Adrenal gland (tissue), 5 donors: ENCODE data around the gene CHST11.

Source experiments
- POLR2A ChIP-seq, 2 donors: fragments of 450-650 bp; IDR thresholded peaks; one replicate each; pipeline ENCODE4 v1.6.1; 2017; ENCODE audit warnings: antibody characterized with exemption in 2 of 2, mild to moderate bottlenecking in 2 of 2, moderate library complexity in 1 of 2
- TF ChIP-seq, protein P1 (sequence below), 6 experiments: fragments of 450-650 bp in 4 of 6; fragments of 200-600 bp in 2 of 6; sonication (generic) in 1 of 6; IDR thresholded peaks; 1 replicate in 5 of 6; 2 replicates in 1 of 6; pipeline versions ENCODE4 v1.5.1 to v1.8.0; 2016 to 2021; ENCODE audit warnings: antibody characterized with exemption in 6 of 6, mild to moderate bottlenecking in 2 of 6, moderate library complexity in 1 of 6
- donor health status: DM: no; HTN: no; CAD: no.

DNA sequence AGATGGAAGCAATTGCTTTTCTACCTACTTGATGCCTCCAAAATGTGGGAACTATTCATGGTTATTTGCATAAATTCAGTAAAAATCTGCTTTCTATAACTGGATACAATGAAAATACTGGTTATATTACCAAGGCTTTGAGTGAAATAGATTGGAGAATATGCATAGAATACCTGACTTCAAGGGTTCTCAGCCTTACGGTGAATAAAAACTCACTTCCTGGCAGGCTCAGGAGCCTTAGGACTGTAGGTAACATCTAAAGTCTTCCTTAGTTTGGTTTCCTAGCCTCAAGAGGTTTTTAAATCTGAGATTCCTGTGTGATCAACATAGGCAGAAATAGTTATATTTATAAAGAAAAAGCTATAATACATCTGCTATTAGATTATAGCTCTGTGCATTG, 342.7 kb downstream of the CHST11 start:
- no peak for TF ChIP-seq POLR2A (IDR thresholded peaks at IDR 0.05)
- TF ChIP-seq, protein P1, sequence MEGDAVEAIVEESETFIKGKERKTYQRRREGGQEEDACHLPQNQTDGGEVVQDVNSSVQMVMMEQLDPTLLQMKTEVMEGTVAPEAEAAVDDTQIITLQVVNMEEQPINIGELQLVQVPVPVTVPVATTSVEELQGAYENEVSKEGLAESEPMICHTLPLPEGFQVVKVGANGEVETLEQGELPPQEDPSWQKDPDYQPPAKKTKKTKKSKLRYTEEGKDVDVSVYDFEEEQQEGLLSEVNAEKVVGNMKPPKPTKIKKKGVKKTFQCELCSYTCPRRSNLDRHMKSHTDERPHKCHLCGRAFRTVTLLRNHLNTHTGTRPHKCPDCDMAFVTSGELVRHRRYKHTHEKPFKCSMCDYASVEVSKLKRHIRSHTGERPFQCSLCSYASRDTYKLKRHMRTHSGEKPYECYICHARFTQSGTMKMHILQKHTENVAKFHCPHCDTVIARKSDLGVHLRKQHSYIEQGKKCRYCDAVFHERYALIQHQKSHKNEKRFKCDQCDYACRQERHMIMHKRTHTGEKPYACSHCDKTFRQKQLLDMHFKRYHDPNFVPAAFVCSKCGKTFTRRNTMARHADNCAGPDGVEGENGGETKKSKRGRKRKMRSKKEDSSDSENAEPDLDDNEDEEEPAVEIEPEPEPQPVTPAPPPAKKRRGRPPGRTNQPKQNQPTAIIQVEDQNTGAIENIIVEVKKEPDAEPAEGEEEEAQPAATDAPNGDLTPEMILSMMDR (IDR thresholded peaks at IDR 0.05): no peak
